GM18951 (cell line): ENCODE results near the gene ADIPOR2.
"Not testable (repeated sequence)": the region's sequence is repeated elsewhere in the genome, so short reads cannot be mapped to it uniquely, and the experiment has no call there.

ENCODE experiments used
- POLR2A ChIP-seq: IDR thresholded peaks from 4 replicates; pipeline ENCODE4 v1.6.1; 2011; ENCODE audit warnings: mild to moderate bottlenecking; ENCODE audit not compliant: insufficient read length, insufficient read depth; ENCODE audit errors: extremely low read depth
- in situ Hi-C: fragments of 300-500 bp; cut with MboI; formaldehyde crosslinking; loops from one replicate; pipeline ENCODE4 v1.12.0; 2022; ENCODE audit warnings: low sequenced_read_pairs, mixed read lengths, inconsistent platforms; ENCODE audit not compliant: unreplicated experiment

Gene ADIPOR2

GRCh38 chr12:1670358-1671268 lies 20.3 kb upstream of the ADIPOR2 start:
- TF ChIP-seq POLR2A = no peak
- in situ Hi-C loops = no loop called here

DNA sequence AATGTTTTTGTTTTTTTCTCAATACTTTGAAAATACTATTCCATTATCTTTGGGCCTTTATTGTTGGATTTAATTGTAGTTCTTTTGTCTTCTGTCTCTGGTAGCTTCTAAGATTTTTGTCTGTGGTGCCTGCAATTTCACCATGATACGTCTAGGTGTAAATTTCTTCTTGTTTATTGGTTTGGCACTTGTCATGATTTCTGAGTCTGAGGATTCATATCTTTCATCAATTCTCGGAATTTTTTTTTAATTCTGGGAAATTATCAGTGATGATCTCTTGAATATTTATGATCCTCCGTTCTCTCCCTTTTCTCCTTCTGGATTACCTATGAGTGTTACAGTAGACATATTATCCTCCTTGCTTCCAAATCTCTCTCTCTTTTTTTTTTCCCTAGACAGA lies 14.8 kb upstream of the ADIPOR2 start:
- no peak for TF ChIP-seq POLR2A
- in situ Hi-C loops = no loop called here

- TF ChIP-seq POLR2A = no peak
- in situ Hi-C loops = no loop called here
Measured at GRCh38 chr12:1680804-1681492, 9.9 kb upstream of the ADIPOR2 start.

DNA sequence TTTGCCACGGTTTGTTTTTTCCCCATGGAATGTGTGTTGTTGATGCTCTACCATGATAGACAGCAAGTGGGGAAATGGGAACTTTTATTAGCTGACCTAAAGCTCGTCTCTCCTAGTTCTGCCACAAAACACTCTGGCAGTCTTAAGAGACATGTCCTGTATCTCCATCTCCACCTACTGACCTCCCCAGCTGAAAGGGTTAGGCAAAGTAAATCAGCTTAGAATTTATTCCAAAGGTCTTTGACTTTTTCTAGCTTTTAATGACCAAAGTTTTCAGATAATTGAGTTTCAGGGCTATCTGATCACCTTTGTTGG lies 9.4 kb upstream of the ADIPOR2 start:
- TF ChIP-seq POLR2A = no peak
- in situ Hi-C loops = no loop called here

DNA sequence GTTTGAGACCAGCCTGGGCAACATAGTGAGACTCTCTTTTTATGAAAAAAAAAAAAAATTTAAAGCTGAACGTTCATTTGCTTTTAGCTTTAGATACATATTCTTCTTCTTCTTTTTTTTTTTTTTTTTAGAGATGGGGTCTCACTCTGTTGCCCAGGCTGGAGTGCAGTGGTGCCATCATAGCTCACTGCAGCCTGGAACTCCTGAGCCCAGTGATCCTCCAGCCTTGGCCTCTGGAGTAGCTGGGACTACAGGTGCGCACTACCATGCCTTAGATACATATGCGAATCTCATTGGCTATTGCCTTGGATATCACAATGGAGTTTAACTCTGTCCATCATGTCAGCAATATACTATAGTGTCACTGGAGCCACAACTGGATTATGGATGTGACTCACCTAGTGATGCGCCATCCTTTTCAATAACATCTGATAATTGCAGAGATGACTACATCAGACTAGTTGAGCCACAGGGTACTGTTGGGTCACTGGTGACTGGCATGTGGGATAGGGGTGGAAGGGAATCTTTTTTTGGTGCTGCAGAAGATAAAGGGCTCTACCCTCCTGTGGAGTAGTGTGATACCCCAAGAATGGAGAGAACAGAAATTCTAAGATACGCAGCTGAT lies 2.7 kb upstream of the ADIPOR2 start:
- TF ChIP-seq POLR2A = no peak
- in situ Hi-C loops = no loop called here

- no peak for TF ChIP-seq POLR2A
- in situ Hi-C loops = no loop called here
Measured at GRCh38 chr12:1691123-1692007, 495 bp downstream of the ADIPOR2 start.

DNA sequence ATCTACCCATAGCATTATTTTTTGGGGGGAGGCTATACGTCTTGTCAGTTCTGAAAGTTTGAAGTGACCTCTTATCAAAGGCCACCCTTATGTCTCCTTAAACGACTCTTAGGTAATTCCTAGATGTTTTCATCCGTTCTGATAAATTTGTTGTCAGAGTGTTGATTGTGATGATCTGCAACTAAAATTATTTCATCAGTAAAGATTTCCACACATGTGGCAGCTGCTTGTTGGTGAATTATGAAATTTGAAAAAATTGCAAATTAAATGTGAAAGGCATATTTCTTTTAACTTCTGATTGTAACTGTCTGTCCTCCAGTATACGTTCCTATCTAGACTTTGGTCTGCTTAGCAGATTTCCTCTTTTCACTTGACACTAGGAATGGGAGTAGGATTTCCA lies 1.4 kb downstream of the ADIPOR2 start:
- in situ Hi-C loops = no loop called here
- TF ChIP-seq POLR2A = no peak

DNA sequence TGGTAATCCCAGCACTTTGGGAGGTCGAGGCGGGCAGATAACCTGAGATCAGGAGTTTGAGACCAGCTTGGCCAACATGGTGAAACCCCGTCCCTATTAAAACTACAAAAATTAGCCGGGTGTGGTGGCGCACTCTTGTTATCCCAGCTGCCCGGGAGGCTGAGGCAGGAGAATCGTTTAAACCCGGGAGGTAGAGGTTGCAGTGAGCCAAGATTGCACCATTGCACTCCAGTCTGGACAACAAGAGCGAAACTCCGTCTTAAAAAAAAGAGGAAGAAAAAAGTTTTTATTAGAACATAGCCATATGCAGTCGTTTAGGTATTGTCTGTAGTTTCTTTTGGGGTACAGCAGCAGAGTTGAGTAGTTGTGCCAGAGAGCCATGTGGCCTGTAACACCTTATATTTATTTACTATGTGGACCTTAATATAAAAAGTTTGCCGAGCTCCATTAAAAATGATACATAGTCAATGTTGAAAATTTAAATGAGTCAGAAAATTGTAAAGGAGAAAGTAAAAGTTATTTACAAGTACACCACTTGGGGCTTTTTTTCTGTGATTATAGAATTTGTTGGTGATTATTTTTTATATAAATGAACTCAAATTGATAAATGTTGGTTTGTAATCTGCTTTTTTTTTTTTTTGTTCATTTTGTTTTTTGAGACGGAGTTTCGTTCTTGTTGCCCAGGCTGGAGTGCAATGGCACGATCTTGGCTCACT lies 2.2 kb downstream of the ADIPOR2 start:
- in situ Hi-C loops = no loop called here
- no peak for TF ChIP-seq POLR2A

DNA sequence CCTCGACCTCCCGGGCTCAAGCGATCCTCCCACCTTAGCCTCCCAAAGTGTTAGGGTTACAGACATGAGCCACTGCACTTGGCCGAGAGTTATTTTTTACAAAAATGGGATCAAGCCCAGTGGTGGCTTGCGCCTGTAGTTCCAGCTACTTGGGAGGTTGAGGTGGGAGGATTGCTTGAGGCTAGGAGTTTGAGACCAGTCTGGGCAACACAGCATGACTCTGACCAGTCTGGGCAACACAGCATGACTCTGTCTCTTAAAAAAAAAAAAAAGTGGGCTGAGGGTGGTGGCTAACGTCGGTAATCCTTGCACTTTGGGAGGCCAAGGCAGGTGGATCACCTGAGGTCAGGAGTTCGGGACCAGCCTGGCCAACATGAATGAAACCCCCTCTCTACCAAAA lies 4.2 kb downstream of the ADIPOR2 start:
- in situ Hi-C loops = not testable (repeated sequence)

DNA sequence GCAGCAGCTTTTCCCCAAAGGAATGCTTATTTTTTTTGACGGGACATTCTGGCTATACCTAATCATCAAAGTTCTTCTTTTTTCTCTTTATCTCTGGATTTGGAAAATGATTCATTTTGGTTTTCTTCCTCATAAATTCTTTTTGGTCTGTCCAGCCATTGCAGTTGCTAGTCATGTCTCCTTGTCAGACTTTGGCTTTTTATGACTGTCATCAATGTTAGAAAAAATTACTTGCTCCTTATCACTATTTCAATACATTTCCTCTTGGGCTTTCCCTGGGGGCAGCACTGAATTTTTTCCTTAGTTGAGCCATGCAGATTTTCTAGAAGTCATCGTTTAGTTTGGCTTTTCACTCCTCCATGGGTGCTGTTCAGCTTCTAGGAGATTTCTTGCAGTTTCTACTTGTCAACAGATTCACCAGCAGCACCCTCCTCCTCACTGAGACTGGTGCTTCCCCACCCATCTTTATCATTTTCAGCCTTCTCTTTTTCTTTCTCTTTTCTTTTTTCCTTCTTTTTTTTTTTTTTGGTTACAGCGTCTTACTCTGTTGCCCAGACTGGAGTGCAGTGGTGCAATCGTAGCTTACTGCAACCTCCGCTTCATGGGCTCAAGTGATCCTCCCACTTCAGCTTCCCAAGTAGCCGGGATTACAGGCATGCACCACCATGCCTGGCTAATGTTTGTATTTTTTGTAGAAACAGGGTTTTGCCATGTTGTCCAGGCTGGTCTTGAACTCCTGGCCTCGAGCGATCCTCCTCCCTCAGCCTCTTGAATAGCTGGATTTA lies 5.2 kb downstream of the ADIPOR2 start:
- in situ Hi-C loops = no loop called here
- TF ChIP-seq POLR2A = no peak

- no peak for TF ChIP-seq POLR2A
- in situ Hi-C loops = no loop called here
Measured at GRCh38 chr12:1696800-1697199, 5.9 kb downstream of the ADIPOR2 start.

- in situ Hi-C loops = no loop called here
Measured at GRCh38 chr12:1697271-1697670, 6.4 kb downstream of the ADIPOR2 start.

GRCh38 chr12:1698720-1699119 lies 7.8 kb downstream of the ADIPOR2 start:
- in situ Hi-C loops = no loop called here
- TF ChIP-seq POLR2A = no peak

More at GRCh38 chr12:1697271-1697670, 6.4 kb downstream of the ADIPOR2 start:
- TF ChIP-seq POLR2A = no peak
